HepG2 (cell line): Measurements from ENCODE around the gene DGKB. TPM values are rescaled to one million over a fixed set of nuclear protein-coding genes. Genes with fewer than 3 reads are reported as not detected.

Source experiments
- ATAC-seq: fragments of 200-7000 bp; cut with Tn5 transposase; 3 replicates; pipeline ENCODE4 v1.9.1; 2020; ENCODE audit warnings: mild to moderate bottlenecking, moderate library complexity
- BruUV-seq: library from RNA; stranded (reverse); fragments of 400-500 nt; replicated peaks from 2 replicates; lab custom pipeline; 2021; lab: Mats Ljungman, UMichigan
- CTCF ChIA-PET: fragments of 300-600 bp; formaldehyde crosslinking; extraction: SDS; loops from one replicate; lab custom pipeline; 2021; ENCODE audit warnings: low total read pairs, inconsistent platforms, low intra/inter-chr PET ratio; lab: Yijun Ruan, JAX
- POLR2A ChIA-PET: fragments of 350-600 bp; sonication (Branson Sonifier 250); formaldehyde crosslinking; loops from one replicate; lab custom pipeline; 2020; ENCODE audit warnings: antibody characterized with exemption, inconsistent platforms; lab: Yijun Ruan, JAX
- DNase-seq: peaks from one replicate; pipeline ENCODE4 v3.0.0-alpha.2; 2015; ENCODE audit warnings: low spot score
- FAIRE-seq: peaks from 3 replicates; lab custom pipeline; 2011; peaks lifted over from hg19 to GRCh38; lab: Jason Lieb, UNC
- H2AFZ ChIP-seq: one replicate; pipeline ENCODE4 v1.6.1; 2011; ENCODE audit warnings: low read length, inconsistent platforms
- H3K27ac ChIP-seq: fragments of 300-600 bp; 3 replicates; pipeline ENCODE4 v1.8.0; 2011; ENCODE audit warnings: mixed run types, mild to moderate bottlenecking, mixed read lengths, low read length, inconsistent platforms; ENCODE audit not compliant: insufficient read depth; ENCODE audit errors: extremely low read length
- H3K27me3 ChIP-seq, 2 experiments: fragments of 200-600 bp in 1 of 2; 2 replicates in 1 of 2; 3 replicates in 1 of 2; pipeline versions ENCODE4 v1.6.0 to v1.8.0; 2011; ENCODE audit warnings: low read length in 2 of 2, mild to moderate bottlenecking in 2 of 2, moderate library complexity in 2 of 2, inconsistent platforms in 1 of 2; ENCODE audit not compliant: insufficient read depth in 2 of 2, control insufficient read depth in 1 of 2
- H3K36me3 ChIP-seq, 2 experiments: fragments of 200-600 bp in 1 of 2; replicated peaks in 1 of 2; 2 replicates in 1 of 2; 3 replicates in 1 of 2; pipeline versions ENCODE4 v1.5.1 to v1.8.0; 2011; ENCODE audit warnings: low read length in 2 of 2, inconsistent platforms in 1 of 2; ENCODE audit not compliant: insufficient read depth in 2 of 2, control insufficient read depth in 1 of 2
- H3K4me1 ChIP-seq: 2 replicates; pipeline ENCODE4 v1.5.1; 2012; ENCODE audit warnings: low read length, inconsistent platforms; ENCODE audit not compliant: insufficient read depth
- H3K4me2 ChIP-seq: 2 replicates; pipeline ENCODE4 v1.6.0; 2011; ENCODE audit warnings: low read depth, low read length, inconsistent platforms
- H3K4me3 ChIP-seq, 3 experiments: fragments of 200-600 bp in 1 of 3; sonication (generic), shearing (Covaris generic) in 1 of 3; replicated peaks in 1 of 3; 2 replicates each; pipeline ENCODE4 v1.5.1; 2011 to 2016; ENCODE audit warnings: low read length in 3 of 3, inconsistent platforms in 2 of 3, low read depth in 2 of 3, mild to moderate bottlenecking in 2 of 3, control low read depth in 1 of 3, mixed read lengths in 1 of 3; ENCODE audit not compliant: insufficient read depth in 1 of 3
- H3K79me2 ChIP-seq: one replicate; pipeline ENCODE4 v1.6.1; 2011; ENCODE audit warnings: low read length, inconsistent platforms; ENCODE audit not compliant: insufficient read depth
- H3K9ac ChIP-seq: 2 replicates; pipeline ENCODE4 v1.6.0; 2011; ENCODE audit warnings: mild to moderate bottlenecking, low read depth, low read length, inconsistent platforms; ENCODE audit not compliant: insufficient read depth
- H3K9me3 ChIP-seq: 2 replicates; pipeline ENCODE4 v1.5.1; 2012; ENCODE audit warnings: mild to moderate bottlenecking, low read length
- H4K20me1 ChIP-seq: 2 replicates; pipeline ENCODE4 v1.6.0; 2011; ENCODE audit warnings: inconsistent platforms, mild to moderate bottlenecking, low read length, moderate library complexity; ENCODE audit not compliant: insufficient read depth
- ARNT ChIP-seq: fragments of 450-650 bp; IDR thresholded peaks from 2 replicates; pipeline ENCODE4 v1.6.1; 2017
- EEA1 ChIP-seq: sonication (generic); formaldehyde crosslinking; IDR thresholded peaks from 2 replicates; pipeline ENCODE4 v1.5.1; 2020; ENCODE audit warnings: mild to moderate bottlenecking, missing genetic modification reagents, borderline replicate concordance
- HNRNPH1 ChIP-seq: fragments of 200-400 bp; formaldehyde crosslinking; optimal IDR thresholded peaks from 2 replicates; pipeline ENCODE3; 2017; ENCODE audit warnings: mild to moderate bottlenecking, low read depth, low read length
- IRX3 ChIP-seq: sonication (generic); formaldehyde crosslinking; IDR thresholded peaks from 2 replicates; pipeline ENCODE4 v1.8.1; 2023; ENCODE audit warnings: mild to moderate bottlenecking, low read depth, missing genetic modification reagents, borderline replicate concordance
- KLF15 ChIP-seq: sonication (generic); formaldehyde crosslinking; IDR thresholded peaks from 2 replicates; pipeline ENCODE4 v1.8.1; 2023; ENCODE audit warnings: borderline replicate concordance, mild to moderate bottlenecking, inconsistent platforms, missing genetic modification reagents, mixed read lengths
- MZF1 ChIP-seq: sonication (generic); formaldehyde crosslinking; IDR thresholded peaks from 2 replicates; pipeline ENCODE4 v1.8.1; 2023; ENCODE audit warnings: mild to moderate bottlenecking, missing genetic modification reagents, borderline replicate concordance
- ZMYM2 ChIP-seq: sonication (generic); formaldehyde crosslinking; IDR thresholded peaks from 2 replicates; pipeline ENCODE4 v1.8.0; 2022; ENCODE audit warnings: mild to moderate bottlenecking, missing genetic modification reagents
- ZNF879 ChIP-seq: sonication (generic); formaldehyde crosslinking; IDR thresholded peaks from 2 replicates; pipeline ENCODE4 v1.8.1; 2023; ENCODE audit warnings: missing genetic modification reagents
- WGBS: methylation state at CpG from one replicate; pipeline ENCODE4 v1.1.6; 2017; ENCODE audit warnings: low lambda C conversion rate; 5-methylcytosine and 5-hydroxymethylcytosine counted together
- in situ Hi-C: cut with HindIII; loops from 2 replicates; pipeline ENCODE4 v1.10.0; 2017; ENCODE audit warnings: low pct_unique_long_range_greater_than_20kb; ENCODE audit not compliant: extremely low pct_ligation_motif_present
- intact Hi-C: fragments of 100-400 bp; cut with micrococcal nuclease; formaldehyde crosslinking; loops from one replicate; pipeline ENCODE4 v1.10.0; 2022; ENCODE audit not compliant: unreplicated experiment
- polyA plus RNA-seq, 8 experiments: library from polyadenylated mRNA; depleted of rRNA in 3 of 8; stranded (reverse) in 7 of 8; unstranded in 1 of 8; fragments of >200 nt; fragmentation: Illumina TruSeq in 4 of 8; extraction: Trizol in 4 of 8; gene quantifications; 2 replicates each; pipeline versions ENCODE4 v1.2.1 to v1.2.3, GENCODE V29; 2011 to 2016; ENCODE audit warnings: low read depth in 4 of 8, missing spikeins in 1 of 8, mixed read lengths in 1 of 8; ENCODE audit not compliant: insufficient read depth in 1 of 8
- total RNA-seq, 5 experiments: library from RNA; depleted of rRNA; stranded (reverse); fragments of >200 nt; fragmentation: Illumina TruSeq; extraction: Trizol; gene quantifications; 2 replicates each; pipeline ENCODE4 v1.2.3, GENCODE V29; 2016; ENCODE audit warnings: low read depth in 1 of 5
- TF ChIP-seq, protein P1 (sequence below): sonication (generic); formaldehyde crosslinking; conservative IDR thresholded peaks from 2 replicates; pipeline ENCODE4 v1.4.0; 2020; ENCODE audit warnings: missing genetic modification reagents
- TF ChIP-seq, protein P2 (sequence below): sonication (generic); formaldehyde crosslinking; IDR thresholded peaks from 2 replicates; pipeline ENCODE4 v1.9.0; 2021; ENCODE audit warnings: missing genetic modification reagents, mild to moderate bottlenecking, borderline replicate concordance
- TF ChIP-seq, protein P3 (sequence below): sonication (generic); formaldehyde crosslinking; IDR thresholded peaks from 2 replicates; pipeline ENCODE4 v1.4.0; 2020; ENCODE audit warnings: mild to moderate bottlenecking, missing genetic modification reagents
- TF ChIP-seq, protein P4 (sequence below): sonication (generic); formaldehyde crosslinking; IDR thresholded peaks from 2 replicates; pipeline ENCODE4 v1.4.0; 2020; ENCODE audit warnings: missing genetic modification reagents

DGKB gene
- total and polyA plus RNA-seq, 2 of the 13 experiments (the other 11 are each of a cell fraction or from before 2014, with no cell fraction given), result not detected

DNA sequence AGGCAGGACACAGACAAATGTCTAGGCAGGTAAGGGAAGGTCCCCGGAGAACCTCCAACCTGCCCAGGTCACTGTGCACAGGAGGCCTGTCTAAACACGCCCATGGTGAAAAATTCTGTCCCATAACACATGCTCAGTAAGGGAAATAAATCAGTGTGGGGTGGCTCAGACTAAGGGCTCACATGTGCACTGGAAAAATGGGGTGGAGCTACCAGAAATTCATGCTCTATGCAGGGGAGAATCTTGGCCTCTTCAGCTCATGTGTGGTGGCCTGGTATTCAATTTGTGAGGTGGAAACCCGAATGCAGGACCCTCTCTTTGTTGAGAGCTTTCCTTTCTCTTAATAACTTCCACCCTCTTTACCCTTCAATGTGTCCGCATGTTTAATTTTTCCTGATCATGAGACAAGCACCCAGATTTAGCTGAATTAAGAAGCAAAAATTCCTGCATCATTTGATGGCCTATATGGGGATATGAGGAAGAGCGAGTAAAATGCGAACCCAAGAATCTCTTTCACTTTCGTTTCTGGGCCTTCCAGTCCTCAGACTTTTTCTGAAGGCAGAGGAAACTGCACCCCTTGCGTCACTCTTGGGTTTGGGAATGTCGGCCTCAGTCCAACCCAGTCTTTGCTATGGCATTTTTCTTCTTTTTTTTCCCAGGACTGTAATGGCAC, 163.2 kb downstream of the DGKB start:
- Histone ChIP-seq H3K4me1 (no peaks in the 10 kb centered on the region), H3K27me3 (no peaks in the 10 kb centered on the region), H3K27ac (no peak overlapping the region), H3K4me3 (peak overlapping the region in 1 of 3 experiments; percentile 23; a peak in 2 of 6 replicates), H3K36me3 (no peaks in the 10 kb centered on the region), H4K20me1 (no peaks in the 10 kb centered on the region), H3K9ac (no peak overlapping the region), H2AFZ (peak overlapping the region; percentile 61), H3K4me2 (peak overlapping the region; percentile 42), H3K9me3 (peaks cover 75% of the 10 kb centered on the region), H3K79me2 (no peaks in the 10 kb centered on the region)
- no peak for FAIRE-seq
- peak; percentile 44 for ATAC-seq
- WGBS, result 26% methylated on average over 9 of the region's 9 CpGs
- TF ChIP-seq ZNF879 (CRISPR knock-in tag) (no peak), MZF1 (CRISPR knock-in tag) (no peak)
- TF ChIP-seq, protein P1, sequence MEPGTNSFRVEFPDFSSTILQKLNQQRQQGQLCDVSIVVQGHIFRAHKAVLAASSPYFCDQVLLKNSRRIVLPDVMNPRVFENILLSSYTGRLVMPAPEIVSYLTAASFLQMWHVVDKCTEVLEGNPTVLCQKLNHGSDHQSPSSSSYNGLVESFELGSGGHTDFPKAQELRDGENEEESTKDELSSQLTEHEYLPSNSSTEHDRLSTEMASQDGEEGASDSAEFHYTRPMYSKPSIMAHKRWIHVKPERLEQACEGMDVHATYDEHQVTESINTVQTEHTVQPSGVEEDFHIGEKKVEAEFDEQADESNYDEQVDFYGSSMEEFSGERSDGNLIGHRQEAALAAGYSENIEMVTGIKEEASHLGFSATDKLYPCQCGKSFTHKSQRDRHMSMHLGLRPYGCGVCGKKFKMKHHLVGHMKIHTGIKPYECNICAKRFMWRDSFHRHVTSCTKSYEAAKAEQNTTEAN (CRISPR knock-in tag), result no peak
- ChIA-PET CTCF (no interaction called here), POLR2A (no interaction called here)
- in situ Hi-C loops, result no loop called here
- DNase-seq, result no peak
- intact Hi-C loops, result no loop called here
- BruUV-seq, result no TSS peak

DNA sequence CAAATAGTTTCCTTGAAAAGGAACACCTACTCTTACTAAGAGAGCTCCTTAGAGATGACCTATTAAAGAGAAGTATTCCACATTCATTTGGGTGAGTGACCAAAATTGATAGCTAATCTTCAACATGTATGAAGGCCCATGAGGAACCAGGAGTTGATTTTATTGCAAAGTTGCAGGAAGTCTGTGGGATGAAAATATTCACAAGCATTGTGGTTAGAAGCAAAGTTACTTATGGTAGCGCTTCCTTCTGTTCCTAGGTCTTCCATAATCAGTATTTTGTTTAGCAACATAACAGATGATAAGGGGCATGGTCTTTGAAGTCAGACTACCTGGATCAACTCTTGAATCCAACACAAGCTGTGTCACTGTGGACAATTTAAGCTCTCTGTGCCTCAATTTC, 164.5 kb downstream of the DGKB start:
- Histone ChIP-seq H3K9ac (no peak overlapping the region), H3K27me3 (no peaks in the 10 kb centered on the region), H3K36me3 (no peaks in the 10 kb centered on the region), H3K4me1 (no peaks in the 10 kb centered on the region), H3K27ac (no peak overlapping the region), H3K4me3 (no peak overlapping the region), H3K9me3 (peaks cover 63% of the 10 kb centered on the region), H2AFZ (no peak overlapping the region), H3K79me2 (no peaks in the 10 kb centered on the region), H4K20me1 (no peaks in the 10 kb centered on the region), H3K4me2 (no peak overlapping the region)
- ATAC-seq (no peak), FAIRE-seq (no peak), DNase-seq (no peak)
- 0% methylated on average over 1 of the region's 1 CpG for WGBS
- no TSS peak for BruUV-seq
- ChIA-PET POLR2A (no interaction called here), CTCF (no interaction called here)
- in situ Hi-C loops (no loop called here), intact Hi-C loops (no loop called here)
- TF ChIP-seq, protein P2, sequence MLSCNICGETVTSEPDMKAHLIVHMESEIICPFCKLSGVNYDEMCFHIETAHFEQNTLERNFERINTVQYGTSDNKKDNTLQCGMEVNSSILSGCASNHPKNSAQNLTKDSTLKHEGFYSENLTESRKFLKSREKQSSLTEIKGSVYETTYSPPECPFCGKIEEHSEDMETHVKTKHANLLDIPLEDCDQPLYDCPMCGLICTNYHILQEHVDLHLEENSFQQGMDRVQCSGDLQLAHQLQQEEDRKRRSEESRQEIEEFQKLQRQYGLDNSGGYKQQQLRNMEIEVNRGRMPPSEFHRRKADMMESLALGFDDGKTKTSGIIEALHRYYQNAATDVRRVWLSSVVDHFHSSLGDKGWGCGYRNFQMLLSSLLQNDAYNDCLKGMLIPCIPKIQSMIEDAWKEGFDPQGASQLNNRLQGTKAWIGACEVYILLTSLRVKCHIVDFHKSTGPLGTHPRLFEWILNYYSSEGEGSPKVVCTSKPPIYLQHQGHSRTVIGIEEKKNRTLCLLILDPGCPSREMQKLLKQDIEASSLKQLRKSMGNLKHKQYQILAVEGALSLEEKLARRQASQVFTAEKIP (CRISPR knock-in tag), result no peak
- TF ChIP-seq EEA1 (CRISPR knock-in tag), result no peak
- no peak for TF ChIP-seq IRX3
- no peak for TF ChIP-seq HNRNPH1
- no peak for TF ChIP-seq KLF15 (CRISPR knock-in tag)
- TF ChIP-seq ARNT, result no peak
- TF ChIP-seq ZMYM2, result no peak
- TF ChIP-seq, protein P3, sequence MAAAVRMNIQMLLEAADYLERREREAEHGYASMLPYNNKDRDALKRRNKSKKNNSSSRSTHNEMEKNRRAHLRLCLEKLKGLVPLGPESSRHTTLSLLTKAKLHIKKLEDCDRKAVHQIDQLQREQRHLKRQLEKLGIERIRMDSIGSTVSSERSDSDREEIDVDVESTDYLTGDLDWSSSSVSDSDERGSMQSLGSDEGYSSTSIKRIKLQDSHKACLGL (CRISPR knock-in tag), result no peak
- TF ChIP-seq, protein P4, sequence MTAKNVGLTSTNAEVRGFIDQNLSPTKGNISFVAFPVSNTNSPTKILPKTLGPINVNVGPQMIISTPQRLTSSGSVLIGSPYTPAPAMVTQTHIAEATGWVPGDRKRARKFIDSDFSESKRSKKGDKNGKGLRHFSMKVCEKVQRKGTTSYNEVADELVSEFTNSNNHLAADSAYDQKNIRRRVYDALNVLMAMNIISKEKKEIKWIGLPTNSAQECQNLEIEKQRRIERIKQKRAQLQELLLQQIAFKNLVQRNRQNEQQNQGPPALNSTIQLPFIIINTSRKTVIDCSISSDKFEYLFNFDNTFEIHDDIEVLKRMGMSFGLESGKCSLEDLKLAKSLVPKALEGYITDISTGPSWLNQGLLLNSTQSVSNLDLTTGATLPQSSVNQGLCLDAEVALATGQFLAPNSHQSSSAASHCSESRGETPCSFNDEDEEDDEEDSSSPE (CRISPR knock-in tag), result no peak
